KG1 (cell line): ENCODE data around the gene MMD.
A peak's percentile ranks its signal among the peaks of the same experiment; 100 is the strongest.
"Not testable (repeated sequence)": the region's sequence is repeated elsewhere in the genome, so short reads cannot be mapped to it uniquely, and the experiment has no call there.

Experiments used
- DNase-seq: peaks from one replicate; lab custom pipeline; 2025; lab: John Stamatoyannopoulos, UW

MMD gene

DNA sequence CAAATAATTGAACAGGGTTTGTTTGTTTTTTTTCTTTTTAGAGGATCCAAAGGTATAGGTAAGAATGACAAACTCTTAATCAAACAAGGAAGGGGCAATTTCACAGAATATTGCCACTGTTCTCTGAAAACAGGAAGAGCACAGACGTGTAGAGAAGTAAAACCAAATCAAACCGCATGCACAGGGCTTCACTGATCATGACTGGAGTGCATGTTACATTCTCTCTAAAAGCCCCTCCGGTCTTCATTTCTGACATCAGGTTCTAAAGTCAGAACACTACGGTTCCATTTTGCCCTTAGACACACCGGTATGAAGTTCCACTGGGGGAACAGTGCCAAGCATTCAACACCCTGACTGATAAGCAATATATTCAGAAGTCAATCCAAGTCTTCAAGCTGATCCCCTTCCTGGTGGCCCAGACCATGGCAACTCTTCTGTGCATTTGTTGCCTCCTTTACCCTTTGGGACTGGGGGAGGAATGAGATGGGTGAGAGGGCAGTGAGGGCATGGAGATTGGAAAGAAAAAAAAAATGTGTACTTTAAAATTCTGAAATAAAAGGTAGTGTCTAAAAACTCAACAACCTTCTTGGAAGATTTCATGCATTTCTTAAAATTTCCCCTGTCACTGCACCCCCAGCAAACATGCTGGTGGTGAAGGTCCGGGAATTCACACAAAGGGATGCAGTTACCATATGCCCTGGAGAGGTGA lies 1.4 kb downstream of the MMD start:
- peak; percentile 52 for DNase-seq

GRCh38 chr17:55418369-55419268 lies 3.0 kb downstream of the MMD start:
- no peak for DNase-seq

GRCh38 chr17:55417411-55418268 lies 4.0 kb downstream of the MMD start:
- DNase-seq = no peak

- no peak for DNase-seq
These were observed 5.1 kb downstream of the MMD start for GRCh38 chr17:55416470-55417052.

DNA sequence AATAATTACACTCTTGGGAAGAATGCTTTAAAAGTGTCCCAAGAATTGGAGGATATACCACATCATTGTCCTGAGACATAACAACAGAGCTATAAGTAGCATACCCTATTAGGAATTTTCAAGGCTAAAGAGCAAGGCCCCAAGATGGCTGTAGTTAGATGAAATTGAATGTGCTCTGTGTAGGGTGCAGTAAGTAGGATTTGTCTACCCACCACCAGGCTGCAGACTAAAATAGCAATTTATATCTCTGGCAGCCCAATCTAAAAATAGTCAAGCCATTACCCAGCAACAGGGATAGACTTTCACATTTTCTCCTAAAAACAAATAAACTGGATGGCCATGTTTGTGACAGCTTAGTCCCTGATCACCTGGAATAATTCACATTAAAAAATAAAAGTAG lies 5.6 kb downstream of the MMD start:
- no peak for DNase-seq

DNA sequence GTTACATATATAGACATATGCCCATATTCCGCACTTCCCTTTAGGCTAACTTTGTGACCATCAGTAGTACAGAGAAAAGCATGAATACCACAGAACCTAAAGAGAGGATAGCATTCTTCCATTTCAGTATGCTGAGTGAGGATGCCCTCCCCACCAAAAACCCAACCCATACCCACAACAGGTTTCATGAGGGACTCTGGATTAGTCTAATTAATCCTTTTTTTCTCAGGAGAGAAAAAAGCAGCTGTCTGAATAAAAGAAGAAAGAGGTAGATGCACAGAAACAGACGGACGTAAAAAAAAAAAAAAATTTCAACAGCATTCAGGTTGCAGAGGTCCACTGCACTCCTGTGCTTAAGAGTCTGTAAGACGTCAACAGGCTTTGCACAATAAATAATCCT lies 6.7 kb downstream of the MMD start:
- no peak for DNase-seq

- DNase-seq = no peak
These were observed 7.7 kb downstream of the MMD start for GRCh38 chr17:55413825-55414489.

DNA sequence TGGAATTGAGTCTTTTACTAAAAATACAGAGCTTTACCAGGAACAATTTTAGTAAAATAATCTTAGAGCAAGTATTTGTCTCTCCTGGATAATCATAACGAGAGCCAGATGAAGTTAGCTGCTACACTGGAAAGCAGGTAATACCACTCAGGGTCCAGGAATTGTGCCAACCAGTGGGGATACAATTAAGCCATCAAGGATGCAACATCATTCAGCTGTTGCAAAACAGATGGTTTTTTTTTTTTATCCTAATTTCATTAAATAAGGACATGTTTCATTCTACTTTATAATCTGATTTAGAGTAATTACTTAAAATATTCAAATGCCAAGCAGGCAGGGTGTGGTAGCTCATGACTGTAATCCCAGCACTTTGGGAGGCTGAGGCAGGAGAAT lies 10.2 kb downstream of the MMD start:
- DNase-seq = no peak

DNA sequence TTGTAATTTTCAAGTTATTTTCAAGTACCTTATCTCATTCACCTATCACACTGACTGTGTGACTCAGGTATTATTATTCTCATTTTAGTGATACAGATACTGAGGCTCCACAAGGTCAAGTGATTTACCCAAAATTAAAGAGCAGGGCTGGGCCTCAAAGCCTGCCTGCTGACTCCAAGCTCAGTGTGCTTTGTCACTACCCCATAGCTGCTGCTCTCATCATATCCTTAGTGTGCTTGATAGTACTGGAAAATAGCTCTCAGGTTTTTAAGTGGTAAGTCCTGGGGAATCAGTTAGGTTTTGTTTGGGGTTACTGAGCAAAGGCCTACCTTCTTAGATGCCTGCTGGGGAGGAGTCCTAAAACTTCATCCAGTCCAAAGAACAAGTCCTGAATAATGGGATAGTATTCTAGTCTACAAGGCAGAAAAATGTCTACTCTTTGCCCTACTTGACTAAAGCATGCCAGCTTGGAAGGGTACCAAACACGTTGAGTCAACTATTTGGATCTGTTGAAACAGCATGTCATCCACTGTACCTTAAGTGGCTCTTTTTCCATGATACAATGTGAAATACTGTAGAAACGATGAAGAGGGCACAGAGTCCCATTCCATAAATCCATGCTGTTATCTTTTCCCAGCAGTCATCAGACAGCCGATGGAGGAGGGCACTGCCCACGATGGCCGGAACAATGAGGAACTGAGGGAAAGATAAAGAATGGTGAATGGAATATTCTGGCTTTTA lies 10.7 kb downstream of the MMD start:
- DNase-seq = no peak

DNA sequence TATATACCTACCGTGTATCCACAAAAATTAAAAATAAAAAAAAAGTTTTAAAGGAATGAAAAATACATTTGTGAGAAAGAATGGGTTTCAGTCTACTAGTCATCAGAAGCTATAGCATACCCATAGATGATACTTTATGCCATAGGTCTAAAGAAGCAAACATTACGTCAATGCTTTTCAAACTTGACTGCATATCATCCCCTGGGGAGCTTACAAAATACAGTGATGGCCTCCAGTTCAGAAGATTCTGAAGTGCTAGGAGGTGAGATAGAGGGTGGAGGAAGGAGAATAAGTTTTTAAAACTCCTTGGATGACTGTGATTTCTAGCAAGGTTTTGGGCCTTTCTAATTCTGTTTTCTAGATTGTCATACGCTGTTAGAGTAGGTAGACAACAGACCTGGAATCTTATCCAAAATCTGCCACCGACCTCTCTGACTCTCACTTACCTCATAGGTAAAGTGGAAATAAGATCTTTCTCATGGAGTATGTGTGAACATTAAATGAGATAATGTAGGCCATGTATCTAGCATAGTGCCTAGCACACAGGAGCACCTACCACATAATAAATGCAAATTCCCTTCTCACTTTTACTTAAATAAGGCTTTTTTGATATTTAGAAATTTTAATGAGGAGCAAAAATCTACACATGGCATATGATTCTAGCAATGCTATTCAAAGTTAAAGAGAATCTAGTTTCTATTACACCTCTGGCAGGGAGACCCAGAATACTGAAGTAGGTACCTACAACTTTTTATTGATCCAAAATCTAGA lies 12.4 kb downstream of the MMD start:
- no peak for DNase-seq

DNA sequence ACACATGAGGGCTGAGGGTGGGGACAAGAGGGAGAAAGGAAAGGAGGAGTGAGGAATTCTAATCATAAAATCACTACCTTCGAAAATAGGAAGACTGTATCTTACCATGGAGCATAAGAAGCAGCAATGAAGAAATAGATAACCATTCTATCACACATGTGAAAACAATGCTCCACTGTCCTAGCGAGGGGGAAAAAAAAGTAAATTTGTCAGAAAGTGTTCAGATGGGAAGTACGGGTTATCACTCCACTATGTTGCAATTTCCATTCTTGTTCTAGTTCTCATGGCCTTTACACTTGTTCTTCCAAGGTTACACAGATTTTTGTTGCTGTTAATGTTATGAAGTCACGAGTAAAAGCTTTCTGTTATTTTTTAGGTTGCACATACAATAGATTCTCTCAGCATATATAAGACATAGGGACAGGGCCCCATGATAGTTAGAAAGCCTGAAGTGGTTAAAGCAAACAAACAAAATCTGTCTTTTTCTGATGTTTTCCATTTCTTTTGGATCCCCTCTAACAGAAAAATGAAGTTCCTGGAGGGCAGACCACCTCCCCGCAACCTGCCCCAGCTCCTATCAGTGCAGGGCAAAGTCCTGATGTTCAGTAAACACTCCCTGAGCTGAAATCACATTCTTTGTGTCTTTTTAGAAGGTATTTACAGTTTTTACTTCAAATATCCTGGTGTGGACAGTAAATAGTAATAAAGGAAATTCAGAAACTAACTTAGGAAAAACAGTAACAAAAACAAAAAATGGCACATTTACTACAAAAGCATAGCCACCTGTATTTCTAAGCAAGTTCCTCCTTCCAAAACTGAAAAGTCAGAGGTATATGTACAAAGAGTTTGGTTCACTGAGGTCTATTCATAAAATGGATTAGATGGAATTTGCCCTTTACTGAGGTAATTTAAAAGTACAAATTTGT lies 13.7 kb downstream of the MMD start:
- no peak for DNase-seq

- DNase-seq = no peak
These were observed 16.0 kb downstream of the MMD start for GRCh38 chr17:55405600-55405999.

GRCh38 chr17:55404197-55404596 lies 17.4 kb downstream of the MMD start:
- DNase-seq = not testable (repeated sequence)

DNA sequence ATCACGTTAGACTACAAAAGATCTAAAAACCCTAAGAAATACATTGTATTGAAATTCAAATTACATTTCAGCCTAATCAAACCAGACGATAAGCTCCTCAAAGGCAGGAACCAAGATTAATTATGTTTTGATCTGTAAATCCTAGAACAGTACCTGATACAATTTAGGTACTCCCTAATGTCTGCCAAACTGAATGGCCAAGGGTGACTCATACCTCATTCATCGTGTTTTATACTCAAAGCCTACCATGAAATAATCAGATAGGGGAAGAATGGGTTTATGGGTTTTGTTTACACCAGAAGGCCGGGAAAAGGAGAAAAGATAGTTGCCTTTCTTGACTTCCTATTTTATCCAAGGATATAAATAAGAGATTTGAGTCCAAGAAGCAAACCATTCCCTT lies 19.3 kb downstream of the MMD start:
- no peak for DNase-seq

- DNase-seq = no peak
These were observed 22.9 kb downstream of the MMD start for GRCh38 chr17:55398689-55399088.

DNA sequence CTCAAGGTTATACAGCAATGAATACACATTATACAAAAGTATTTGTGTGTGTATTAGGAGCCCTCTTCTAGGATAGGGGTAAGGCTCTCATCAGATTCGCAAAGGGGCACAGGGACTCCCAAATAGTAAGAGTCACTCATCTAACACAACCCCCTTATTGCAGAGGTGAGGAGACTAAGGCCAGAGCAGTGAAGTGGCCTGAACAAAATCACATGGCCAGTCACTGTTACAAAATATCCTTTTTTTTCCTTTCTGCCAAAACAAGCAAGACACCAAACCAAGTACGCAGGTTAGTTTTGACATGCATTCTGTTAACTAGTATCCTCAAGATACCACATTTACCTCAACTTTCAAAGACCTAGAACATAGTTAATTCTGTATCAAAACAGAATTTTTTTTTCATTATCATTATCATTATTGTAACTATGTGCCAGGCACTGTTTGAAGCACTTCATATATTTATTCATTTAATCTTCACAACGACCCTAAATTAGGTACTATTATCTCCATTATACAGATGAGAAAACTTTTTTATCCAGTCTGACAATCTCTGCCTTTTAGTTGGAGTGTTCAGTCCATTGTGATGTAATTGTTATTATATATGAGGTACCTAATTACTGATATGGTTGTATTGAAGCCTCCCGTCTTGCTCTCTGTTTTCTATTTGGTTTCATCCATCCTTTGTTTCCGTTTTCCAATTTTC lies 25.7 kb downstream of the MMD start:
- DNase-seq = no peak

GRCh38 chr17:55394357-55395021 lies 27.1 kb downstream of the MMD start:
- no peak for DNase-seq
